Dendritic cell treated with granulocyte-macrophage colony-stimulating factor and Interleukin-4, amounts not matched to agents 40 ng/mL and 50 ng/mL, for 4 days (primary cell): ENCODE measurements around the gene APBA2.

Source experiments
- H3K27ac Mint-ChIP-seq: one replicate; pipeline ENCODE4 v1.8.0; 2022; ENCODE audit warnings: mild to moderate bottlenecking, mixed read lengths
- H3K27me3 Mint-ChIP-seq: one replicate; pipeline ENCODE4 v1.8.0; 2022; ENCODE audit warnings: mild to moderate bottlenecking, mixed read lengths
- H3K36me3 Mint-ChIP-seq: one replicate; pipeline ENCODE4 v1.8.0; 2022; ENCODE audit warnings: low read depth, mixed read lengths
- H3K4me1 Mint-ChIP-seq: one replicate; pipeline ENCODE4 v1.8.0; 2022; ENCODE audit warnings: low read depth, mixed read lengths
- H3K4me3 Mint-ChIP-seq: one replicate; pipeline ENCODE4 v1.8.0; 2022; ENCODE audit warnings: mild to moderate bottlenecking, moderate library complexity, mixed read lengths
- H3K9me3 Mint-ChIP-seq: one replicate; pipeline ENCODE4 v1.8.0; 2022; ENCODE audit warnings: mixed read lengths
- intact Hi-C: fragments of 100-400 bp; cut with micrococcal nuclease; formaldehyde crosslinking; loops from one replicate; pipeline ENCODE4 v1.15.0; 2022

Gene APBA2

DNA sequence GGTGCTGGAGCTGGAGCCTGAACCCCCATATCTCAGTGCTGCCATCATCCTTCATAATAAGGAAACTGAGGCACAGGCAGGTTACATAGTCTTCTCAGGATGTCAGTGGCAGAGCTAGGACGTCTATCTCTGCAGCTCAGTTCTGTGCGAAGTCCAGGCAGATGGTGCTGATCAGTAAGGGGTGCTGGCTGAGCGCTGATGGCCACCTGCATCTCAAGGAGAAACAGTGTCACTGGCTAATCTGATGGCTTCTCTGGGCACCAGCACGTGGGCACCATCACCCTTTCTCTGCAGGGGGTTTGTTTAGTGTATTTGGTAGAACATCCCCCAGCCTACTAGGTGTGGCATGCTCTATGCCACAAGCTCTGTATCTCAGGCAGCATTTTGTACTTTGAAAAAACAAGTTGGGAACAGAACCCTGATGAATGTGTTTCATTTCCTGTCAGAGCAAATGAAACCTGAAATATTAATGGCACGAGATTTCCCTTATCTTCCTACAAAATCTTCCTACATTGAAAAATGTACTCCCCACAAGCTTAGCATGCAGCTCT is 35.1 kb downstream of the APBA2 start:
- H3K4me3 Mint-ChIP-seq = no peak overlapping the region

DNA sequence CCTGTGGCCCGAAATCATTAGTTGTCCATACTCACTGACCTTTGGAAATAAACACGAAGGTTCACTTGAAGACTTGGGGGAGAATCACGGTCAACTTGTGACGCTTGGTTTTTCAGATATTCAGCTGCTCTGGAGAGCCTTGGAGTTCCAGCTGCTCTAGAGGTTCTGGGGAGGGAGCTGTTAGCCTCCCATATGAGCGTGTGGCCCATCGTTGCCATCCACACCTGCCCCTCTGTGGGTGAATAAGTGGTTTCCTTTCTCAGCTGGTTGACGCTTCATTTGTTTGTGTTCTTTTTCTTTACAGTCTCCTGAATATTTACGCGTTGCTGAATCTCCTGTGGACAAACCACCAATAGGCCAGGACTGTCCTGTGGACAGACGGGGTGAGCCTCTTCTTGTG is 35.6 kb downstream of the APBA2 start:
- H3K27ac Mint-ChIP-seq = no peak overlapping the region
- intact Hi-C loops = no loop called here
- H3K9me3 Mint-ChIP-seq = no peaks in the 10 kb centered on the region
- no peaks in the 10 kb centered on the region for H3K36me3 Mint-ChIP-seq
- H3K4me3 Mint-ChIP-seq = no peak overlapping the region
- peaks cover 11% of the 10 kb centered on the region for H3K27me3 Mint-ChIP-seq
- no peaks in the 10 kb centered on the region for H3K4me1 Mint-ChIP-seq

More for the DNA sequence above, 35.1 kb downstream of the APBA2 start:
- Mint-ChIP-seq H3K36me3 (no peaks in the 10 kb centered on the region), H3K4me1 (no peaks in the 10 kb centered on the region), H3K9me3 (no peaks in the 10 kb centered on the region), H3K27ac (no peak overlapping the region), H3K27me3 (peaks cover 10% of the 10 kb centered on the region)
- intact Hi-C loops = no loop called here

DNA sequence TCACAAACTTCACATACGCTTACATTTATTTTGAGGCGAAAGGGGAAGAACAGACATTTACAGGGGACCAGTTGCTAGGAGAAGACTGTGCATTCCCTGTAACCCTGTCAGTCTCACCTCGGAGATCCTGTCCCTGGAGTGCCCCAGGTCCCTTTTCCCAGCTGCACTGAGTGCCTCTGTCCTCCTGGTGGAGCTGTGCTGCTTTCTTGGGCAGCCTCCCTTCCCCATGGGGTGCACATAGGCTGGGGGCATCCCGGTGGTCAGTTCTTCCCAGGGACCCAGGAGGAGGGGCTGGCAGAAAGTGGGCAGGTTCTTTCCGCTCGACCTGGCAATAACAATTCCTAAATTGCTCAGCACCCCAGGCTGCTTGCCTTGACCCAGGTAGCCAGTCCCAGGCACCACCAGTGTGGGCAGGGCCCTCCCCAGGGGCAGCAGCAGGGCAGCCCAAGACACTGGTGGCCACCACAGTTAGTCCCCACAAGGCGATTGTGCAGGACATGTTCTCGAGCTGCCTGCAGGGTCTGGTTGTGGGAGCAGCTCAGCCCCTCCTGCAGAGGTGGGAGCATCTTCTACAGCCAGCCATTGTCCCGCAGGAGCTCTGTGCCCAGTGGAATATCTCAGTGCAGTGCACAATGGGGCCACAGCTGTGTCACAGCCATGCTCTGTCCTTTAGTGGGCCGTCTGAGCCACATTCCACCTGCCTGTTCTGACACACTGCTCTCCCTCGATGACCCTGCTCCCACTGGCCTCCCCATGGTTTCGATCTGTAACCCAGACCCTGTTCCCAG is 36.3 kb downstream of the APBA2 start:
- no peaks in the 10 kb centered on the region for H3K9me3 Mint-ChIP-seq
- no peak overlapping the region for H3K4me3 Mint-ChIP-seq
- no peaks in the 10 kb centered on the region for H3K36me3 Mint-ChIP-seq
- intact Hi-C loops = no loop called here
- H3K4me1 Mint-ChIP-seq = no peaks in the 10 kb centered on the region
- H3K27ac Mint-ChIP-seq = no peak overlapping the region
- H3K27me3 Mint-ChIP-seq = peaks cover 15% of the 10 kb centered on the region

DNA sequence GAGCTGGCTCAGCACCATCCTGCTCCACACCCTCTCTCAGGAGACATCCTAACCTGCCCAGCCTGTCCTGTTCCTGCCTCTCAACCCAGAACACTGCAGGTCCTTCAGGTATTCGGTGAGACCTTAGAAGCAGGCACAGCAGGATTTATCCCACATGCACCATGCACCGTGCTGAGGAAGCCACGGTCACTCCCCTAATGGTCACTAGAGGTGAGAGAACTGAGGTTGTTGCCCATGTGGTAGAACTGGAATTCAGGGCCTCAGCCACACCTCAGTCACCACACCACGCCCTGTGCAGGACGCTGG is 36.9 kb downstream of the APBA2 start:
- Mint-ChIP-seq H3K9me3 (no peaks in the 10 kb centered on the region), H3K4me1 (no peaks in the 10 kb centered on the region), H3K27me3 (peaks cover 17% of the 10 kb centered on the region), H3K27ac (no peak overlapping the region), H3K4me3 (no peak overlapping the region), H3K36me3 (no peaks in the 10 kb centered on the region)
- intact Hi-C loops = no loop called here

DNA sequence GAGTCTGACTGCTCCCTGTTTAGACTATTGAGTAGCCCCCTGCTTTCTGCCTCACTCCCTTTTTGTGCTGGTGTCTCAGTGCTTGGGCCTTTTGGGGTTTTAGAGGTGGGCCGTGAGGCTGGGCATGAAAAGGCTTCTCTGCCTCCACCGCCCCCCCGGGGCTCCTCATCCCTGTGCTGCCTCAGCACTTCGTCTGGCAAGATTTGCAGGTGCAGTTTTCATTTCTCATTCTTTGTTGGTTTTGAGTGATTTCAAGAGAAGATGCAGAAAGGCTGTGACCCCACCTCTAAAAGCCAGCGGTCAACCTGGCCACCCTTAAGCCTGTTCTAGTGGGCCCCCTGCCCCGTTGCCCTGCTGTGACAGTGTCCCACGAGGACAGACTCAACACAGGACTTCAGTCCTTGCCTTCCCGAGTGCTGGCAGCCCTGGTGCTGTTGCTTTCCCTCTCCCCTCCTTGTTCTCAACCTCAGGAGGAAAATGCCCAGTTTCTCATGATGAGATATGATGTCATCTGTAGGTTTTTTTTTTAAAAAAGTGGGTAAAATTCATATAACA is 38.0 kb downstream of the APBA2 start:
- no peaks in the 10 kb centered on the region for H3K9me3 Mint-ChIP-seq
- H3K36me3 Mint-ChIP-seq = no peaks in the 10 kb centered on the region
- no peaks in the 10 kb centered on the region for H3K4me1 Mint-ChIP-seq
- intact Hi-C loops = no loop called here
- peaks cover 13% of the 10 kb centered on the region for H3K27me3 Mint-ChIP-seq
- no peak overlapping the region for H3K4me3 Mint-ChIP-seq
- H3K27ac Mint-ChIP-seq = no peak overlapping the region

DNA sequence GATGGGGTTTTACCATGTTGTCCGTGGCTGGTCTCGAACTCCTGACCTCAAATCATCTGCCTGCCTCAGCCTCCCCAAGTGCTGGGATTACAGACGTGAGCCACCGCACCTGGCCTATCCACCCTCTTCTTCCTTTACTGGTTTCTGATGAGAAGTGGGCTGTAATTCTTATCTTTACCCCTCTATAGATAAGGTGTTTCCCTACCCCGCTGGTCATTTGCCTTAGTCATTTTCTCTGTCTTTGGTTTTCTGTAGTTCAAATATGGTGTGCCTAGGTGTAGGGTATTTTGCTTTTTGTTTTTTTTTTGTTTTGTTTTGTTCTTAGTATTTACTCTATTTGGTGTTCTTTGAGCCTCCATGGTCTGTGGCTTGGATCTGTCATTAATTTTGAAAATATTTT is 41.3 kb downstream of the APBA2 start:
- Mint-ChIP-seq H3K36me3 (no peaks in the 10 kb centered on the region), H3K4me3 (no peak overlapping the region), H3K27me3 (peaks cover 15% of the 10 kb centered on the region), H3K27ac (no peak overlapping the region), H3K4me1 (no peaks in the 10 kb centered on the region), H3K9me3 (no peaks in the 10 kb centered on the region)
- intact Hi-C loops = no loop called here

DNA sequence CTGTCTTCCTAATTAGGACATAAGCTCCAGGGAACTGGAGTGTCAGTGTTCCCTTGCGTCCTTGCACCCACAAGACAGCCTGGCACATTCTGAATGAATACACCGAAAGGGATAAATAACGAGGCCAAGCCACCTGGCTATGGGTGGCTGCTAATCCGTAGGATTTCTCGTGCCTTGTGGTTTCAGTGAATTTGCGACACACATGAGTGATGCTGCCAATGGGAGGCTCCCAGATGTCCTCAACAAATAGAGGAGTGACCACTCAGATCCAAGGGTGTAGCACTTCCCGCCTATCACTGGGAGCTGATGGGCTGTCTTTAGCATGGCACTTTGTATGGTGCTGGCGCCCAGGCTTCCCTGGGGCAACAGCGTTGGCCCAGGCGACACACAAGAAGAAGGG is 43.4 kb downstream of the APBA2 start:
- Mint-ChIP-seq H3K4me3 (no peak overlapping the region), H3K36me3 (no peaks in the 10 kb centered on the region), H3K9me3 (no peaks in the 10 kb centered on the region), H3K4me1 (no peaks in the 10 kb centered on the region), H3K27ac (no peak overlapping the region), H3K27me3 (peaks cover 20% of the 10 kb centered on the region)
- intact Hi-C loops = no loop called here

DNA sequence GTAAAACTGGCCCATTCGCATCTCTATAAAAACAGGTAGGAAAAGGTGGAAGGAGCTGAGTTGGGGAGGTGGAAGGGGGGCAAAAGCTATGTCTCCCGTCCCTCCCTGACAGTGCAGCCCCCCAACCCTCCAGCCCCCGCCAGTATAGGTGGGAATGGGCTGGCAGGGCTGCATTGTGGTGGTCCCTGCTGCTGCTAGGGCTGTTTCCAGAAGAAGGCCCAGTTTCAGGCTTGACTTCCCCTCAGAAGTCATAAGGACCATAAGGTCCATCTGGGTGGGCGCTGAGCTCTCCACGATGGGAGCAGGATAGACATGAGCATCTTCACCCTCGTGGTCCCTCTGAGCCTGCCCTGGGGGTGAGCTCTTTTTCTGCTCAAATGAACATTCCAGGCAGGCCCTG is 44.2 kb downstream of the APBA2 start:
- Mint-ChIP-seq H3K9me3 (no peaks in the 10 kb centered on the region), H3K27me3 (peaks cover 22% of the 10 kb centered on the region), H3K36me3 (no peaks in the 10 kb centered on the region), H3K4me3 (no peak overlapping the region), H3K4me1 (no peaks in the 10 kb centered on the region), H3K27ac (no peak overlapping the region)
- intact Hi-C loops = no loop called here

DNA sequence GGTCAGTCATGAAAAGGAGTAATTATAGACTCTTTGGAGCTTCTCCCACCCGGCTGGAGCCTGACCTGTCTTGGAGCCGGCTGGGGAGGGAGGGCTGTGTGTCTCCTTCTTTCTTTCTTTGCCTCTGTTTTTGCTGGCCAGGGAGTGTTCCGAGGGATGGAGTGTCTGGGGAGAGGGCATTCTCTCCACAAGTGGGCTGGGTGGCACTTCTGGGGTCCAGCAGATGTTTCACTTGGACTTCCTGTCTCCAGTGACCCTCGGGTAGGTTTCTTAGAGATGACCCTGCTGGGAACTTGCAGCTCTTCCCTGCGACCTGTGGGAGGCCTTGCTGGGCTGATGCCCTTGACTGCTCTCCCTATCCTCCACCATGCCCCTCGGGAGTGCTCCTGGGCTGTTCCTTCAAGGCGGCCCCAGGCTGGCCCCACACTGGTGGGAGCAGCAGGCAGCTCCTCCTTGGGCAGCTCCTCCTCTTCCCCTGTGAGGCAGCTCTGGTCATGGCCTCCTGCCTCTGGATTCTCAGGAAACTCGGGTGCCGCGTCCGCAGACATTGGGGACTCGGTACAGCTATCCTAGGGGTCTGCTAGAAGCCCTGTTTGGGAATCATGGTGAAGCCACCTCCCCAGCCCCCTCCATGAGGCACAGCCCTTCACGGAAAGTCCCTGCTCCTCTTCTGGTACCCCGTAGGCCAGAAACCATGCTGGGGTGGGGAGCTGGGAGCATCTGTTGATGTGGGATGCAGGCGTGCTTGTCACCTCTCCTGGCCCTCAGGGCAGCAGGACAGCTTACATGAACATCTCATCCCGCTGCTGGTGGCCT is 44.9 kb downstream of the APBA2 start:
- no peaks in the 10 kb centered on the region for H3K36me3 Mint-ChIP-seq
- peaks cover 25% of the 10 kb centered on the region for H3K27me3 Mint-ChIP-seq
- no peaks in the 10 kb centered on the region for H3K4me1 Mint-ChIP-seq
- H3K9me3 Mint-ChIP-seq = no peaks in the 10 kb centered on the region
- no peak overlapping the region for H3K27ac Mint-ChIP-seq
- H3K4me3 Mint-ChIP-seq = no peak overlapping the region
- intact Hi-C loops = no loop called here

DNA sequence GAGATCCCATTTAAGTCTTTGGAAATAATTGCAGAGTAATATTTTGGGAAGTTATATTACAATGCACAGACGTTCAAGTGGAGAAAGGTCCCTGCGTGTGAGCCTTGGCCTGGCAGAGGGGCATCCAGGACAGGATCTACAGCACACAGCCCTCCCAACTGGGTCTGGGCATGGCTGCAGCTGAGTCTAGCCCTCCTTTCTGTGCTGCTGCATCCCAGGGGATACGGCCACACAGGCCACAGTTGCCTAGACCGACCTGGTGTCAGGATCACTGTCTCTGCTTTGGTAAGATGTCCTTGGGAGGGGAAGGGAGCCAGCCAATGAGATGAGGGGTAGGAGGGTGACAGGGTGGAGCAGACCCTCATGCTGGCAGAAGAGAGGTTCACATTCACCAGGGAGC is 46.1 kb downstream of the APBA2 start:
- Mint-ChIP-seq H3K4me1 (no peaks in the 10 kb centered on the region), H3K36me3 (no peaks in the 10 kb centered on the region), H3K9me3 (no peaks in the 10 kb centered on the region), H3K4me3 (no peak overlapping the region), H3K27me3 (peaks cover 30% of the 10 kb centered on the region), H3K27ac (no peak overlapping the region)
- intact Hi-C loops = no loop called here

DNA sequence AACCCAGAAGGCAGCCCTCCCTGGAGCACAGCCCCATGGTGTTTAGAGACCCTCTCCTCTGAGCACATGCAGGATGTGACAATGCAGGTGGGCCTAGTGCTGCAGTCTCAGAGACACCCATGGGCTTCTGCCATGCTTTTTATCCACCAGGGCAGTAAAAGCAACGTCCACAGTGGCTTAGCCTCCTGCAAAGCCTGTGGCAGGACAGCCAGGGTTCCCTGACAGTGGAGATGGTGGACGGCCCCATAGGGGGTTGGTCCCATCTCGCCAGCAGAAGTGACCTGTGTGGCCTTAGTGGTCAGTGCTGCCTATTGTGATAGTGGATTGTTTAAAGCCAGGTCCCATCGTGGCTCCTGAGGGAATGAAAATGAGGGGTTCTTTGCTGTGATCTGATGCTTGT is 46.6 kb downstream of the APBA2 start:
- intact Hi-C loops = no loop called here
- peaks cover 25% of the 10 kb centered on the region for H3K27me3 Mint-ChIP-seq
- H3K4me3 Mint-ChIP-seq = no peak overlapping the region
- H3K9me3 Mint-ChIP-seq = no peaks in the 10 kb centered on the region
- H3K36me3 Mint-ChIP-seq = no peaks in the 10 kb centered on the region
- H3K27ac Mint-ChIP-seq = no peak overlapping the region
- H3K4me1 Mint-ChIP-seq = no peaks in the 10 kb centered on the region

DNA sequence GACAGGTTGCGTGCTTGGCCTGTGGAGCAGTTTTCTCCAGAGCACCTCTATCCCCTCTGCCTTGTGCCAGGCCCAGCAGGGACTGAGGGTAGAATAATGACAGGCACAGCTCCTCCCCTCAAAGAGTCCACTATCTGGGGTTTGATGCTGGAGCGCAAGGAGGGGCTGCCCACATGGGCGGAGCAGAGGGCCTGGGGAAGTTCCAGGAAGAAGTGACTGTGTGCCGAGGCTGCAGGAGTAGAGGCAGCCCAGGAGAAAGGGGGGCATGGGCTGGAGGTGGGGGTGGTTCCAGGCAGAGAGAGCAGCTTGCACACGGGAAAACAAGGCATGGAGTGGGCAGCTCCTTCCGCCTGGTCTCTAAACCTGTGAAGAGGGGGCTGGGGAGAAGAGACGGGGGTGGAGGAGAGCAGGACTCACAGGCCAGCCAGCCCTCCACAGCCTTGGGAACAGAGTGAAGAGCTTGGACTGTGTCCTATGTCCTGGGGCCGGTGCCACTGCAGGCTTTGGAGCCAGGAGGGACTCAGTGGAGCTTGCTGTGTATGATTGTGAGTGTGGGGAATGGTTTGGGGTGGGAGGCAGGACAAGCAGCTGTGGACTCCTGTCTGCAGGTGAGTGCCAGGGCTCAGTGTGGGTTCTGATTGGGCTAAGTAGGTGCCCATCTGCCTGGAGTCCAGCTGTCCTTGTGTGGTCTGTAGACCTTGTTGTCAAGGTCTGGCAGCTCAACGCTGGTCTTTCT is 48.1 kb downstream of the APBA2 start:
- intact Hi-C loops = no loop called here
- Mint-ChIP-seq H3K4me1 (no peaks in the 10 kb centered on the region), H3K27me3 (peaks cover 25% of the 10 kb centered on the region), H3K9me3 (no peaks in the 10 kb centered on the region), H3K27ac (no peak overlapping the region), H3K36me3 (no peaks in the 10 kb centered on the region), H3K4me3 (no peak overlapping the region)

DNA sequence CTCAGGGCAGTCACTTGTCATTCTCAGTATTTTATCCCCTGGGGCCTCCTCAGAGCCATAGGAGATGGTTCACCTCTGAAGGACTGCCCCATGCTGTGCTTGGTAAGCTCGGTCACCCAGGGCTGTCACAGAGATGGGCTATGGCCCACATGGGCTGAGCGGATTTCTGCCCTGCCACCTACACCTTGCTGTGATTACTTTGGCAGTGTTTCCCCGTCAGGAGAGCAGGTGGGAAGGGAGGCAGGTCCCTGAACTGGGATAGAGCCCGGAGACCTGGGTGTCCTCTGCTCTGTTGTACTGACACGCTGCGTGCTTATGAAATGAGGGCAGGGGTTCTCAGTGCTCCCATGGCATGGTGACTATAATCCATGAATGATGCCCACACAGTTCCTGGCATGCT is 48.9 kb downstream of the APBA2 start:
- Mint-ChIP-seq H3K27me3 (peaks cover 29% of the 10 kb centered on the region), H3K36me3 (no peaks in the 10 kb centered on the region), H3K27ac (no peak overlapping the region), H3K4me1 (no peaks in the 10 kb centered on the region), H3K9me3 (no peaks in the 10 kb centered on the region), H3K4me3 (no peak overlapping the region)
- intact Hi-C loops = no loop called here

DNA sequence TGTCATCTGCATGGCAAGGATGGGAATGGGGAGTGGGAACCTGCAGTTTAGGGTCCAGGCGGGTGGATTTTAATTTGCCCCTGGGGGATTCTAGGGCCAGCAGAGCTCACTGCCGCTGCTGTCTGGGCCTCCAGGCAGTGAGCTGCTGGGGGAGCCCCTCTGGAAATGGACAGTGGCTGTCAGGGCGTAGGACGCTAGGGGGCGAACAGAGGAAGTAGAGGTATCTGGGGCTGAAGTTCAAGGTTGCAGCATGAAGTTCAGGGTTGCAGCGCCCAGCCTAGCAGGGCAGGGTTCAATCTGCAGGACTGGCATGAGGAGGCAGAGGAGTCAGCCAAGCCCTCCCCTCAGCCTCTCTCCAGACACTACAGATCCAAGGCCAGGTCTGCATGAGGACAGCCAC is 49.5 kb downstream of the APBA2 start:
- no peak overlapping the region for H3K4me3 Mint-ChIP-seq
- H3K27ac Mint-ChIP-seq = no peak overlapping the region

More for the DNA sequence above, 49.5 kb downstream of the APBA2 start:
- H3K4me1 Mint-ChIP-seq = no peaks in the 10 kb centered on the region
- no peaks in the 10 kb centered on the region for H3K9me3 Mint-ChIP-seq
- intact Hi-C loops = no loop called here
- H3K27me3 Mint-ChIP-seq = peaks cover 32% of the 10 kb centered on the region
- no peaks in the 10 kb centered on the region for H3K36me3 Mint-ChIP-seq
